NOMO-1 treated with DMSO at 0.1 percent for 48 hours (cell line): ENCODE results near the gene DPH3.

Experiments
- DNase-seq: peaks from one replicate; lab custom pipeline; 2025; ENCODE audit not compliant: unreplicated experiment; lab: John Stamatoyannopoulos, UW

DPH3 gene

DNA sequence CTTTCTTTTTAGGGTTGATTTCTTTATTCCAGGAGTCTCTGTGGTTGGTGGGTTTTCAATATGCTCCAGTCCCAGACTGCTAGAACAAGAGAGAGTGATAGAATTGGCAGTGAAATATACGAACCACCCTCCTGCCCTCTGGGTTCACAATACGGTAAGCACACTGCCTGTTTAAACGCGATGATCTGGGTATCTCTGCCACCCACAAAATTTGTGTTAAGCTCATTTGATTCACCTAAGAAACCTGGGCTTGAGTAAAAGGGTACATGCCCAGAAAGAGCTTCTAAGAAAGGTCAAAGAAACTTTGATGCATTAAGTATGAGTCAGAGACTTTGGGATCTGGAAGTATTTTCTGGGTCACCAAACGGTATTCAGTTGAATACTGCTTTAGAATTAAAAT, 30.1 kb upstream of the DPH3 start:
- no peak for DNase-seq

- DNase-seq: peak; percentile 77
Measured at GRCh38 chr3:16290827-16291196, 26.1 kb upstream of the DPH3 start.

DNA sequence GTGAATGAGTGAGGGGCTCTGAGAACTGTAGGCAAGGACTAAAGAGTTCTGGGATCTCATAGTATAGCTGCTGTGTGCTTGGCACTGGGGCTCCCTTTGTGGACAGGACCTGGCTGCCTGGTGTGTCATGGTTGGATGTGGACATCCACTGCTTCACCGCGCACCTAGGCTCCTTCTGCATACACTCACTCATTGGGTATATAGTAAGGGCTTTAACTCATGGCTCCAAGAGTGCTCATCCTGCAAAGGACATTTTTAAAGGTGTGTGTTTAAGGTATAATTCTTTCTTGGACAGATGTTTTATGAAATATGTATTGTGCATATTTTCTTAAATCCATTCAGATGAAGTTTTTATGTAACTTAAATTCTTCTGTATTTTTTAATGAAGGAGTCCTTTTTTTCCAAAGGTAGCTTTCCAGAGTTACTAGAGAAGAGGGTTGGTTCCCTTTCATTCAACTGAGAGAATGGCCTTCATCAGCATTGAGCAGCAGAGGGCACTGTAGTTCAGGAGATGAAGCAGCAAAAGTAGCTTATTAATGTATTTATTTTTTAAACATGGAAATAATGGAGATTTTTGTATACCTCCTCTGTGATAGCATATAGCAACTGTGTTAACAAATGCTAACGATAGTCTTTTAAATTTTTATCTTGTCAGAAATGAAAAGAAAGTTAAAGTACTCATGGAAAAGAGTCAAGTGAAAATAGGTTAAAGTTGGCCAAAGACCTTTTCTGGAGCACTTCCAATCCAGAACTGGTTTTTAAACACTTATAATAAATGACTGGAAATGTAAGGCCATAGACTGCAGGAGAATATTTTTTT, 25.5 kb upstream of the DPH3 start:
- peak; percentile 56 for DNase-seq

GRCh38 chr3:16289144-16289889, 24.6 kb upstream of the DPH3 start:
- no peak for DNase-seq

GRCh38 chr3:16288664-16289063, 23.9 kb upstream of the DPH3 start:
- DNase-seq: no peak

GRCh38 chr3:16286751-16287543, 22.2 kb upstream of the DPH3 start:
- DNase-seq: peak; percentile 24

- no peak for DNase-seq
Measured at GRCh38 chr3:16286161-16286560, 21.4 kb upstream of the DPH3 start.

- no peak for DNase-seq
Measured at GRCh38 chr3:16284633-16285032, 19.9 kb upstream of the DPH3 start.

GRCh38 chr3:16280671-16281070, 15.9 kb upstream of the DPH3 start:
- no peak for DNase-seq

- no peak for DNase-seq
Measured at GRCh38 chr3:16279010-16279801, 14.5 kb upstream of the DPH3 start.

- no peak for DNase-seq
Measured at GRCh38 chr3:16277471-16277870, 12.7 kb upstream of the DPH3 start.

GRCh38 chr3:16273867-16274266, 9.1 kb upstream of the DPH3 start:
- no peak for DNase-seq

- DNase-seq: no peak
Measured at GRCh38 chr3:16272588-16272987, 7.8 kb upstream of the DPH3 start.

DNA sequence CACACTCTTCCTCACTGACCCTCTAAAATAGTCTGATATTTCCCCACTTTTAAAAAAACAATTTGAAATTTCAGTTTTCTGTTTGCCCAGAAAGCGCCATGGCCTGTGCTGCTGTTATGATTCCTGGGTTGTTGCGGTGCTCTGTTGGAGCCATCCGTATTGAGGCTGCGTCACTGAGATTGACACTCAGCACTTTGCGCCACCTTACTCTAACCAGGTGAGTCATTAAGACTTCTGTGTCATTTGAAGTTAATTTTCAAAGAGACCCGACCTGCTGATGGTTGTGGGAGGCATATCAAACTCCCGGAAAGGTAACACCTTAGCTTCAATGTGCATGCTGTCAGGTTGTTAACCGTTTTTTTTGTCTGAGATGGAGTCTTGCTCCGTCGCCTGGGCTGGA, 6.1 kb upstream of the DPH3 start:
- DNase-seq: no peak

GRCh38 chr3:16266714-16267113, 2.0 kb upstream of the DPH3 start:
- no peak for DNase-seq

DNA sequence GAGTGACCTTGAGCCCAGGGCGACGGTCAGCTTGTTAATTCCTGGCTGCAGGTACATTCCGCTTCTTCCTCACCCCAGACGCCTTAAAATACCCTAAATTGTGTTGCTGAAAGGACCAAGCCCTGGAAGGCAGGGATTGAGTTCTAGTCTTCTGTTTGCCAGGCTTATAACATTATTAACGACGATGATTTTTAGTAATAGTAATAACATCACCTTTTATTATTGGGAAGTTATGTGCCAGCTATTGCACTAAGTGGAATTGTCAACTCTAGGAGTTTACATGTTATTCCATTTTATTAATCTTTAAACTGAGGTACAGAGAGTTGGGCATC, 678 bp upstream of the DPH3 start:
- no peak for DNase-seq

- DNase-seq: peak; percentile 14
Measured at GRCh38 chr3:16264174-16264707, 502 bp downstream of the DPH3 start.

DNA sequence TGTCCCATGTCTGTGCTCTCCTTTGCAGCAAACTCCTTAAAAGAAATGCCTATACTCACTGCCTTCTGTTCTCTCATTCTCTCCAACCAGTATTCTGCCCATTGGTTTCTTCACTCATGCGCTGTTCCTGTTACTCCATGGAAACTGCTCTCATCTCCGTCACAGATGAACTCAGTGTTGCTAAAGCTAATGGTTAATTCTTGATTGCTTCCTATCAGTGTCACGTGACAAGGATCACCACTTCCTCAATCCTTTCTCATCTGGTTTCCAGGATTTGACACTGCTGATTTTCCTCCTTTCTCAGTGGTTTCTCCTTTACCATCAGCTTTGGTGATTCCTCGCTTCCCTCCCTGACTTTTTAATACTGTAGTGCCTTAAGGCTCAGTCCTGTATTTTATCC, 2.6 kb downstream of the DPH3 start:
- no peak for DNase-seq

- DNase-seq: no peak
Measured at GRCh38 chr3:16260046-16260445, 4.7 kb downstream of the DPH3 start.

DNA sequence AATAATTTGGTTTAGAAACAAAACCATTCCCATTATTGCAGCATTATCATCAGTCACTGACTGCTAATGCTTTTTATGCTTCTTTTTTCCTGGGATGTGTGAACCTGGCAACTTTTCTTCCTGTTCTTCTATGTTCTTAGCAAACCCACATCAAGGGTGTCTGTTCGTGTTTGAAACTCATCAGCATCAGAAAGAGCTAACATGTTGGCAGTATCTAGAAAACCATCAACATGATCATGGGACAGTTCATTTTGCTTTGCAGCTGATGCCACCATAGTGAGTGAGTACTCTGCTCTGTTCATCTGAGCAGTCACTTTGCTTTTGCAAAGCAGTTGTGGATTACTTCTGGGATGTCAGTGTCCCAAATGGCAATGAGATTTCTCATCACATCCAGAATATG, 5.9 kb downstream of the DPH3 start:
- no peak for DNase-seq

GRCh38 chr3:16258177-16258576, 6.6 kb downstream of the DPH3 start:
- DNase-seq: no peak
